Measurements from ENCODE around the gene FGF22. TPM values are rescaled to one million over a fixed set of nuclear protein-coding genes. Genes with fewer than 3 reads are reported as not detected.

FGF22 gene
- total and polyA plus RNA-seq, 2 of the 13 experiments (the other 11 are each of a cell fraction or from before 2014, with no cell fraction given) = 0.24 TPM; not detected in 1

DNA sequence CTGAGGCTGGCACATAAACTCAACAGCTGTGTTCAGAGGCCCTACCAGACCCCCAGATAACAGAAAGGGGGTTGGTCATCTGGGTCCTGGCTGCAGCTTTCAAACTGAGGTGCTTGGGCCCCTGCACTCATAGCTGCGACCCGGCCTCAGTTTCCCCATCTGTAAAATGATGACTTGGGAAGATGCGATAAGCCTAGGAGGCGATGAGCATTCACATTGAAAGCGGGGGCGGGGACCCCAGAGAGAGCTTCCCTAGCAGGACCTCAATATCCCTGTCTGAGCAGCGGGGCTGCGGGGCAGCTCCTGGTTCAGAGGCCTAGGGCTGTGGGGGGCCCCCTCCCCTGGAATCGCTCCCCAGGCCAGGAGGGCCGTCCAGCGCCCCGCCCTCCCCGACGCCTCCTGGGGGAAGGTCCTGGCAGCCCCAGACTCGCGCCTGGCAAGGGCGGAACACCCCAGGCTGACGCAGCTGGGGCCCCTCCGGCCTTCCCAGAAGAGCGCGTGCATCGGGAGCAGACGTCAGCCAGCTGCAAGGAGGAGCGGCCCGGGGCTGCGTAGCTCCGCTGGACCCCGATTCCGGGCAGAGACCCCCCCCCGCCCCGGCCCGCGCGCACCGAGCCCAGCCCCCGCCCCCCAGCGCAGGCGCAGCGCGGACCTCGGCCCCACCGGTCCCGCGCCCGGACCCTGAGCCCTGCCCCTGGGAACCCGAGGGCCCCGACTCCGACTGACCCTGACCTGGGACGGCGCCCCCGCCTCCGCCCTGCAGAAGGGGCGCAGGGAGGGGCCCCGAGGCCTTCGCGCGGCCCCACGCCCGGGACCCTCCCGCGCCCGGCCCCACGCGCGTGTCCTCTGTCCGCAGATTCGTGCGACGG, 40.0 kb downstream of the FGF22 start (continued):
- TF ChIP-seq SIX4 (CRISPR knock-in tag; IDR thresholded peaks at IDR 0.05) = no peak
- TF ChIP-seq, protein P1, sequence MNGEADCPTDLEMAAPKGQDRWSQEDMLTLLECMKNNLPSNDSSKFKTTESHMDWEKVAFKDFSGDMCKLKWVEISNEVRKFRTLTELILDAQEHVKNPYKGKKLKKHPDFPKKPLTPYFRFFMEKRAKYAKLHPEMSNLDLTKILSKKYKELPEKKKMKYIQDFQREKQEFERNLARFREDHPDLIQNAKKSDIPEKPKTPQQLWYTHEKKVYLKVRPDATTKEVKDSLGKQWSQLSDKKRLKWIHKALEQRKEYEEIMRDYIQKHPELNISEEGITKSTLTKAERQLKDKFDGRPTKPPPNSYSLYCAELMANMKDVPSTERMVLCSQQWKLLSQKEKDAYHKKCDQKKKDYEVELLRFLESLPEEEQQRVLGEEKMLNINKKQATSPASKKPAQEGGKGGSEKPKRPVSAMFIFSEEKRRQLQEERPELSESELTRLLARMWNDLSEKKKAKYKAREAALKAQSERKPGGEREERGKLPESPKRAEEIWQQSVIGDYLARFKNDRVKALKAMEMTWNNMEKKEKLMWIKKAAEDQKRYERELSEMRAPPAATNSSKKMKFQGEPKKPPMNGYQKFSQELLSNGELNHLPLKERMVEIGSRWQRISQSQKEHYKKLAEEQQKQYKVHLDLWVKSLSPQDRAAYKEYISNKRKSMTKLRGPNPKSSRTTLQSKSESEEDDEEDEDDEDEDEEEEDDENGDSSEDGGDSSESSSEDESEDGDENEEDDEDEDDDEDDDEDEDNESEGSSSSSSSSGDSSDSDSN (CRISPR knock-in tag; IDR thresholded peaks at IDR 0.05) = 0 out of 2 replicates have a peak, but pooled peaks have one; percentile 15
- TF ChIP-seq, protein P2, sequence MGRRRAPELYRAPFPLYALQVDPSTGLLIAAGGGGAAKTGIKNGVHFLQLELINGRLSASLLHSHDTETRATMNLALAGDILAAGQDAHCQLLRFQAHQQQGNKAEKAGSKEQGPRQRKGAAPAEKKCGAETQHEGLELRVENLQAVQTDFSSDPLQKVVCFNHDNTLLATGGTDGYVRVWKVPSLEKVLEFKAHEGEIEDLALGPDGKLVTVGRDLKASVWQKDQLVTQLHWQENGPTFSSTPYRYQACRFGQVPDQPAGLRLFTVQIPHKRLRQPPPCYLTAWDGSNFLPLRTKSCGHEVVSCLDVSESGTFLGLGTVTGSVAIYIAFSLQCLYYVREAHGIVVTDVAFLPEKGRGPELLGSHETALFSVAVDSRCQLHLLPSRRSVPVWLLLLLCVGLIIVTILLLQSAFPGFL (CRISPR knock-in tag; IDR thresholded peaks at IDR 0.05) = no peak
- TF ChIP-seq ZNF776 (CRISPR knock-in tag; IDR thresholded peaks at IDR 0.05) = no peak
- no peak for TF ChIP-seq NAIF1 (CRISPR knock-in tag; IDR thresholded peaks at IDR 0.05; ENCODE audit: borderline replicate concordance)
- TF ChIP-seq ASH2L (IDR thresholded peaks at IDR 0.05; ENCODE audit: insufficient read length, low read depth, low read length) = no peak
- TF ChIP-seq, protein P3, sequence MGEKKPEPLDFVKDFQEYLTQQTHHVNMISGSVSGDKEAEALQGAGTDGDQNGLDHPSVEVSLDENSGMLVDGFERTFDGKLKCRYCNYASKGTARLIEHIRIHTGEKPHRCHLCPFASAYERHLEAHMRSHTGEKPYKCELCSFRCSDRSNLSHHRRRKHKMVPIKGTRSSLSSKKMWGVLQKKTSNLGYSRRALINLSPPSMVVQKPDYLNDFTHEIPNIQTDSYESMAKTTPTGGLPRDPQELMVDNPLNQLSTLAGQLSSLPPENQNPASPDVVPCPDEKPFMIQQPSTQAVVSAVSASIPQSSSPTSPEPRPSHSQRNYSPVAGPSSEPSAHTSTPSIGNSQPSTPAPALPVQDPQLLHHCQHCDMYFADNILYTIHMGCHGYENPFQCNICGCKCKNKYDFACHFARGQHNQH (CRISPR knock-in tag; IDR thresholded peaks at IDR 0.05) = no peak
- no peak for TF ChIP-seq ETS1 (CRISPR knock-in tag; IDR thresholded peaks at IDR 0.05)
- TF ChIP-seq REXO4 (CRISPR knock-in tag; IDR thresholded peaks at IDR 0.05; ENCODE audit: borderline replicate concordance) = no peak
- no peak for TF ChIP-seq ZNF337 (CRISPR knock-in tag; IDR thresholded peaks at IDR 0.05; ENCODE audit: borderline replicate concordance, low read depth)
- TF ChIP-seq ATF7-NPFF (CRISPR knock-in tag; IDR thresholded peaks at IDR 0.05; ENCODE audit: low read depth) = peak; percentile 84
- no peak for TF ChIP-seq ZNF468 (CRISPR knock-in tag; IDR thresholded peaks at IDR 0.05)
- no peak for TF ChIP-seq ZBTB38 (CRISPR knock-in tag; IDR thresholded peaks at IDR 0.05)
- TF ChIP-seq MAFF (IDR thresholded peaks at IDR 0.05; ENCODE audit: low read depth, low read length) = no peak
- TF ChIP-seq, protein P4, sequence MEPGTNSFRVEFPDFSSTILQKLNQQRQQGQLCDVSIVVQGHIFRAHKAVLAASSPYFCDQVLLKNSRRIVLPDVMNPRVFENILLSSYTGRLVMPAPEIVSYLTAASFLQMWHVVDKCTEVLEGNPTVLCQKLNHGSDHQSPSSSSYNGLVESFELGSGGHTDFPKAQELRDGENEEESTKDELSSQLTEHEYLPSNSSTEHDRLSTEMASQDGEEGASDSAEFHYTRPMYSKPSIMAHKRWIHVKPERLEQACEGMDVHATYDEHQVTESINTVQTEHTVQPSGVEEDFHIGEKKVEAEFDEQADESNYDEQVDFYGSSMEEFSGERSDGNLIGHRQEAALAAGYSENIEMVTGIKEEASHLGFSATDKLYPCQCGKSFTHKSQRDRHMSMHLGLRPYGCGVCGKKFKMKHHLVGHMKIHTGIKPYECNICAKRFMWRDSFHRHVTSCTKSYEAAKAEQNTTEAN (CRISPR knock-in tag; conservative IDR thresholded peaks at IDR 0.05) = no peak
- no peak for TF ChIP-seq TRIM24 (CRISPR knock-in tag; IDR thresholded peaks at IDR 0.05)
- no peak for TF ChIP-seq RFX1 (IDR thresholded peaks at IDR 0.05)
- no peak for TF ChIP-seq ZNF792 (CRISPR knock-in tag; IDR thresholded peaks at IDR 0.05)
- TF ChIP-seq KMT2B (CRISPR knock-in tag; IDR thresholded peaks at IDR 0.05) = no peak; the same call in 1 of the 2 replicates
- TF ChIP-seq CREB1 (IDR thresholded peaks at IDR 0.05) = no peak
- TF ChIP-seq CREB1 (CRISPR knock-in tag; IDR thresholded peaks at IDR 0.05) = no peak
- 0 out of 2 replicates have a peak, but pooled peaks have one; percentile 95 for TF ChIP-seq ZNF784 (CRISPR knock-in tag; IDR thresholded peaks at IDR 0.05; ENCODE audit: borderline replicate concordance)
- no peak for TF ChIP-seq RFXANK (CRISPR knock-in tag; IDR thresholded peaks at IDR 0.05)
